ENCODE results near the gene CDH4. TPM values are rescaled to one million over a fixed set of nuclear protein-coding genes. Genes with fewer than 3 reads are reported as not detected.

The CDH4 gene
- total and polyA plus RNA-seq, 2 of the 8 experiments (the other 6 are each of a cell fraction or from before 2014, with no cell fraction given), result 4.3 to 7.9 TPM

DNA sequence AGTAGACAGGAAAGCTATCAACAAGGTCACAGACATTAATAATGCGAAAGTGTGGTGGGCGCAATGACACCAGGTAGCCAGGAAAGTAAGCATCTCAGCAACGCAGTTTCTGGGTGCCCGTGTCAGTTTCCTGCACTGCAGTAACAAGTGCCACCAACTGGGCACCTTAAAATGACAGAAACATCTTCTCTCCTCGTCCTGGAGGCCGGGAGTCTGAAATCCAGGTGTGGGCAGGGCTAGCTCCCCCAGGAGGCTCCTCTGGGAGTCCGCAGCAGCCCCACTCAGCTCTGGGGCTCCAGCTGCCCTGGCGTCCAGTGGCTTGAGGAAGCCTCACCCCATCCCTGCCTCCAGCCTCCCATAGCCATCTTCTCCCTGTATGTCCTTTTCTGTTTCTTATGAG is 426.4 kb downstream of the CDH4 start (continued):
- TF ChIP-seq, protein P1, sequence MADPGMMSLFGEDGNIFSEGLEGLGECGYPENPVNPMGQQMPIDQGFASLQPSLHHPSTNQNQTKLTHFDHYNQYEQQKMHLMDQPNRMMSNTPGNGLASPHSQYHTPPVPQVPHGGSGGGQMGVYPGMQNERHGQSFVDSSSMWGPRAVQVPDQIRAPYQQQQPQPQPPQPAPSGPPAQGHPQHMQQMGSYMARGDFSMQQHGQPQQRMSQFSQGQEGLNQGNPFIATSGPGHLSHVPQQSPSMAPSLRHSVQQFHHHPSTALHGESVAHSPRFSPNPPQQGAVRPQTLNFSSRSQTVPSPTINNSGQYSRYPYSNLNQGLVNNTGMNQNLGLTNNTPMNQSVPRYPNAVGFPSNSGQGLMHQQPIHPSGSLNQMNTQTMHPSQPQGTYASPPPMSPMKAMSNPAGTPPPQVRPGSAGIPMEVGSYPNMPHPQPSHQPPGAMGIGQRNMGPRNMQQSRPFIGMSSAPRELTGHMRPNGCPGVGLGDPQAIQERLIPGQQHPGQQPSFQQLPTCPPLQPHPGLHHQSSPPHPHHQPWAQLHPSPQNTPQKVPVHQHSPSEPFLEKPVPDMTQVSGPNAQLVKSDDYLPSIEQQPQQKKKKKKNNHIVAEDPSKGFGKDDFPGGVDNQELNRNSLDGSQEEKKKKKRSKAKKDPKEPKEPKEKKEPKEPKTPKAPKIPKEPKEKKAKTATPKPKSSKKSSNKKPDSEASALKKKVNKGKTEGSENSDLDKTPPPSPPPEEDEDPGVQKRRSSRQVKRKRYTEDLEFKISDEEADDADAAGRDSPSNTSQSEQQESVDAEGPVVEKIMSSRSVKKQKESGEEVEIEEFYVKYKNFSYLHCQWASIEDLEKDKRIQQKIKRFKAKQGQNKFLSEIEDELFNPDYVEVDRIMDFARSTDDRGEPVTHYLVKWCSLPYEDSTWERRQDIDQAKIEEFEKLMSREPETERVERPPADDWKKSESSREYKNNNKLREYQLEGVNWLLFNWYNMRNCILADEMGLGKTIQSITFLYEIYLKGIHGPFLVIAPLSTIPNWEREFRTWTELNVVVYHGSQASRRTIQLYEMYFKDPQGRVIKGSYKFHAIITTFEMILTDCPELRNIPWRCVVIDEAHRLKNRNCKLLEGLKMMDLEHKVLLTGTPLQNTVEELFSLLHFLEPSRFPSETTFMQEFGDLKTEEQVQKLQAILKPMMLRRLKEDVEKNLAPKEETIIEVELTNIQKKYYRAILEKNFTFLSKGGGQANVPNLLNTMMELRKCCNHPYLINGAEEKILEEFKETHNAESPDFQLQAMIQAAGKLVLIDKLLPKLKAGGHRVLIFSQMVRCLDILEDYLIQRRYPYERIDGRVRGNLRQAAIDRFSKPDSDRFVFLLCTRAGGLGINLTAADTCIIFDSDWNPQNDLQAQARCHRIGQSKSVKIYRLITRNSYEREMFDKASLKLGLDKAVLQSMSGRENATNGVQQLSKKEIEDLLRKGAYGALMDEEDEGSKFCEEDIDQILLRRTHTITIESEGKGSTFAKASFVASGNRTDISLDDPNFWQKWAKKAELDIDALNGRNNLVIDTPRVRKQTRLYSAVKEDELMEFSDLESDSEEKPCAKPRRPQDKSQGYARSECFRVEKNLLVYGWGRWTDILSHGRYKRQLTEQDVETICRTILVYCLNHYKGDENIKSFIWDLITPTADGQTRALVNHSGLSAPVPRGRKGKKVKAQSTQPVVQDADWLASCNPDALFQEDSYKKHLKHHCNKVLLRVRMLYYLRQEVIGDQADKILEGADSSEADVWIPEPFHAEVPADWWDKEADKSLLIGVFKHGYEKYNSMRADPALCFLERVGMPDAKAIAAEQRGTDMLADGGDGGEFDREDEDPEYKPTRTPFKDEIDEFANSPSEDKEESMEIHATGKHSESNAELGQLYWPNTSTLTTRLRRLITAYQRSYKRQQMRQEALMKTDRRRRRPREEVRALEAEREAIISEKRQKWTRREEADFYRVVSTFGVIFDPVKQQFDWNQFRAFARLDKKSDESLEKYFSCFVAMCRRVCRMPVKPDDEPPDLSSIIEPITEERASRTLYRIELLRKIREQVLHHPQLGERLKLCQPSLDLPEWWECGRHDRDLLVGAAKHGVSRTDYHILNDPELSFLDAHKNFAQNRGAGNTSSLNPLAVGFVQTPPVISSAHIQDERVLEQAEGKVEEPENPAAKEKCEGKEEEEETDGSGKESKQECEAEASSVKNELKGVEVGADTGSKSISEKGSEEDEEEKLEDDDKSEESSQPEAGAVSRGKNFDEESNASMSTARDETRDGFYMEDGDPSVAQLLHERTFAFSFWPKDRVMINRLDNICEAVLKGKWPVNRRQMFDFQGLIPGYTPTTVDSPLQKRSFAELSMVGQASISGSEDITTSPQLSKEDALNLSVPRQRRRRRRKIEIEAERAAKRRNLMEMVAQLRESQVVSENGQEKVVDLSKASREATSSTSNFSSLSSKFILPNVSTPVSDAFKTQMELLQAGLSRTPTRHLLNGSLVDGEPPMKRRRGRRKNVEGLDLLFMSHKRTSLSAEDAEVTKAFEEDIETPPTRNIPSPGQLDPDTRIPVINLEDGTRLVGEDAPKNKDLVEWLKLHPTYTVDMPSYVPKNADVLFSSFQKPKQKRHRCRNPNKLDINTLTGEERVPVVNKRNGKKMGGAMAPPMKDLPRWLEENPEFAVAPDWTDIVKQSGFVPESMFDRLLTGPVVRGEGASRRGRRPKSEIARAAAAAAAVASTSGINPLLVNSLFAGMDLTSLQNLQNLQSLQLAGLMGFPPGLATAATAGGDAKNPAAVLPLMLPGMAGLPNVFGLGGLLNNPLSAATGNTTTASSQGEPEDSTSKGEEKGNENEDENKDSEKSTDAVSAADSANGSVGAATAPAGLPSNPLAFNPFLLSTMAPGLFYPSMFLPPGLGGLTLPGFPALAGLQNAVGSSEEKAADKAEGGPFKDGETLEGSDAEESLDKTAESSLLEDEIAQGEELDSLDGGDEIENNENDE (IDR thresholded peaks at IDR 0.05; ENCODE audit: insufficient replicate concordance, low read length), result no peak
- TF ChIP-seq POLR2A (IDR thresholded peaks at IDR 0.05; ENCODE audit: control extremely low read depth in 1 of 2, low read depth in 2 of 2, low read length in 2 of 2) (no peak), CBX8 (IDR thresholded peaks at IDR 0.05; ENCODE audit: borderline replicate concordance, low read depth, low read length) (no peak)

Measured in H1 (cell line).